Uterus (tissue), 4 donors: Measurements from ENCODE around the gene HES4. TPM values are rescaled to one million over a fixed set of nuclear protein-coding genes. Genes with fewer than 3 reads are reported as not detected.

Experiments
- DNase-seq, 2 donors: peaks; one replicate each; pipeline ENCODE4 v3.0.0-alpha.2; 2019 to 2020
- H3K27ac ChIP-seq, 2 donors: fragments of 200-600 bp; sonication (generic); 1 replicate in 1 of 2; 2 replicates in 1 of 2; pipeline ENCODE4 v1.5.1; 2016 to 2018
- H3K27me3 ChIP-seq, 2 donors: fragments of 200-600 bp; sonication (generic); one replicate each; pipeline ENCODE4 v1.5.1; 2018 to 2019; ENCODE audit warnings: control low read depth in 1 of 2
- H3K36me3 ChIP-seq, 2 donors: fragments of 200-600 bp; sonication (generic); one replicate each; pipeline ENCODE4 v1.5.1; 2019; ENCODE audit warnings: control low read depth in 1 of 2
- H3K4me1 ChIP-seq, 2 donors: fragments of 200-600 bp; sonication (generic); one replicate each; pipeline ENCODE4 v1.5.1; 2018 to 2019; ENCODE audit warnings: control low read depth in 1 of 2
- H3K4me3 ChIP-seq, 2 donors: fragments of 200-600 bp; sonication (generic); 1 replicate in 1 of 2; 2 replicates in 1 of 2; pipeline ENCODE4 v1.5.1; 2018 to 2019; ENCODE audit warnings: mild to moderate bottlenecking in 1 of 2
- H3K9me3 ChIP-seq, 2 donors: fragments of 200-600 bp; sonication (generic); one replicate each; pipeline ENCODE4 v1.5.1; 2019; ENCODE audit warnings: control low read depth in 1 of 2
- CTCF ChIP-seq, 4 experiments: fragments of 200-600 bp in 2 of 4; fragments of 450-650 bp in 2 of 4; sonication (generic) in 2 of 4; IDR thresholded peaks; one replicate each; pipeline ENCODE4 v1.5.1; 2016 to 2019; ENCODE audit warnings: antibody characterized with exemption in 4 of 4, mild to moderate bottlenecking in 2 of 4, moderate library complexity in 1 of 4
- POLR2A ChIP-seq, 2 donors: fragments of 450-650 bp; IDR thresholded peaks; one replicate each; pipeline ENCODE4 v1.6.1; 2016; ENCODE audit warnings: antibody characterized with exemption in 2 of 2, mild to moderate bottlenecking in 1 of 2, moderate library complexity in 1 of 2
- intact Hi-C: fragments of 100-400 bp; cut with DNase I; formaldehyde crosslinking; loops from one replicate; pipeline ENCODE4 v1.15.1; 2023; ENCODE audit warnings: low total_unique reads
- total RNA-seq, 4 donors: library from RNA; depleted of rRNA in 3 of 4; stranded (reverse); fragments of >200 nt in 3 of 4; gene quantifications; one replicate each; pipeline versions ENCODE4 v1.1.0 to v1.2.4, GENCODE V29; 2014 to 2023
- donor health status: DM: yes; HTN: yes; CAD: no.

The HES4 gene
- total RNA-seq, 4 donors from 2014 or later, result 19.6 to 41.0 (median 36.3) TPM

GRCh38 chr1:971751-972506 is 28.0 kb downstream of the HES4 start:
- peaks cover 14 to 19% of the 10 kb centered on the region in 2 donors for H3K27me3 ChIP-seq

GRCh38 chr1:970973-971730 is 28.7 kb downstream of the HES4 start:
- no peak overlapping the region for H3K4me3 ChIP-seq

More at GRCh38 chr1:971751-972506, 28.0 kb downstream of the HES4 start:
- Histone ChIP-seq H3K27ac (no peak overlapping the region), H3K36me3 (no peaks in the 10 kb centered on the region), H3K9me3 (no peaks in the 10 kb centered on the region), H3K4me1 (peaks cover 0 to 7% of the 10 kb centered on the region in 2 donors), H3K4me3 (no peak overlapping the region)
- TF ChIP-seq POLR2A (IDR thresholded peaks at IDR 0.05) (no peak), CTCF (IDR thresholded peaks at IDR 0.05) (no peak)
- no peak for DNase-seq
- intact Hi-C loops, result loop anchor here (10.0 kb wide), 2 partner anchors 67 to 263 kb away; partner anchors contain the start of genes B3GALT6 and SDF4

GRCh38 chr1:970242-970972 is 29.5 kb downstream of the HES4 start:
- no peak for DNase-seq
- no peak for TF ChIP-seq POLR2A (IDR thresholded peaks at IDR 0.05)
- Histone ChIP-seq H3K4me1 (peaks cover 0 to 7% of the 10 kb centered on the region in 2 donors), H3K9me3 (no peaks in the 10 kb centered on the region), H3K36me3 (no peaks in the 10 kb centered on the region), H3K27ac (no peak overlapping the region), H3K4me3 (no peak overlapping the region), H3K27me3 (peaks cover 10 to 19% of the 10 kb centered on the region in 2 donors)
- intact Hi-C loops, result loop anchor here (10.0 kb wide), 2 partner anchors 66 to 264 kb away; partner anchors contain the start of genes B3GALT6 and SDF4

More at GRCh38 chr1:970973-971730, 28.7 kb downstream of the HES4 start:
- H3K27ac ChIP-seq, result no peak overlapping the region
- peaks cover 0 to 7% of the 10 kb centered on the region in 2 donors for H3K4me1 ChIP-seq
- intact Hi-C loops, result loop anchor here (10.0 kb wide), 2 partner anchors 66 to 264 kb away; partner anchors contain the start of genes B3GALT6 and SDF4
- TF ChIP-seq CTCF (IDR thresholded peaks at IDR 0.05) (no peak), POLR2A (IDR thresholded peaks at IDR 0.05) (no peak)
- H3K9me3 ChIP-seq, result no peaks in the 10 kb centered on the region
- no peaks in the 10 kb centered on the region for H3K36me3 ChIP-seq
- no peak for DNase-seq
- H3K27me3 ChIP-seq, result peaks cover 11 to 19% of the 10 kb centered on the region in 2 donors

- TF ChIP-seq POLR2A (IDR thresholded peaks at IDR 0.05) (no peak), CTCF (IDR thresholded peaks at IDR 0.05) (no peak)
- peaks cover 10 to 19% of the 10 kb centered on the region in 2 donors for H3K27me3 ChIP-seq
- H3K36me3 ChIP-seq, result no peaks in the 10 kb centered on the region
- H3K27ac ChIP-seq, result no peak overlapping the region
- intact Hi-C loops, result no loop called here
- DNase-seq, result no peak
- peaks cover 0 to 7% of the 10 kb centered on the region in 2 donors for H3K4me1 ChIP-seq
- no peaks in the 10 kb centered on the region for H3K9me3 ChIP-seq
- H3K4me3 ChIP-seq, result no peak overlapping the region
These were observed 30.5 kb downstream of the HES4 start for GRCh38 chr1:969260-969855.
